HepG2 (cell line): ENCODE measurements around the gene MIF4GD. TPM values are rescaled to one million over a fixed set of nuclear protein-coding genes. Genes with fewer than 3 reads are reported as not detected.

ENCODE experiments used
- AGO2 ChIP-seq: fragments of 200-400 bp; formaldehyde crosslinking; optimal IDR thresholded peaks from 2 replicates; pipeline ENCODE3; 2017; ENCODE audit warnings: mild to moderate bottlenecking, low read depth, low read length, moderate library complexity
- CEBPB ChIP-seq: IDR thresholded peaks from 2 replicates; pipeline ENCODE4 v1.6.1; 2011; ENCODE audit warnings: low read depth, low read length, improper control_type of control experiment, borderline replicate concordance
- CENPX ChIP-seq: sonication (generic); formaldehyde crosslinking; IDR thresholded peaks from 2 replicates; pipeline ENCODE4 v1.9.0; 2021; ENCODE audit warnings: mild to moderate bottlenecking, missing genetic modification reagents, moderate library complexity
- FOSL1 ChIP-seq: sonication (generic); formaldehyde crosslinking; IDR thresholded peaks from 2 replicates; pipeline ENCODE4 v1.9.0; 2021; ENCODE audit warnings: missing genetic modification reagents, borderline replicate concordance
- HMG20B ChIP-seq: conservative IDR thresholded peaks from 2 replicates; pipeline ENCODE4 v1.6.1; 2016; ENCODE audit warnings: missing genetic modification reagents, missing compliant biosample characterization
- ZNF720 ChIP-seq: sonication (generic); formaldehyde crosslinking; IDR thresholded peaks from 2 replicates; pipeline ENCODE4 v1.4.0; 2020; ENCODE audit warnings: missing genetic modification reagents
- ZNF879 ChIP-seq: sonication (generic); formaldehyde crosslinking; IDR thresholded peaks from 2 replicates; pipeline ENCODE4 v1.8.1; 2023; ENCODE audit warnings: missing genetic modification reagents
- polyA plus RNA-seq, 8 experiments: library from polyadenylated mRNA; depleted of rRNA in 3 of 8; stranded (reverse) in 7 of 8; unstranded in 1 of 8; fragments of >200 nt; fragmentation: Illumina TruSeq in 4 of 8; extraction: Trizol in 4 of 8; gene quantifications; 2 replicates each; pipeline versions ENCODE4 v1.2.1 to v1.2.3, GENCODE V29; 2011 to 2016; ENCODE audit warnings: low read depth in 4 of 8, missing spikeins in 1 of 8, mixed read lengths in 1 of 8; ENCODE audit not compliant: insufficient read depth in 1 of 8
- total RNA-seq, 5 experiments: library from RNA; depleted of rRNA; stranded (reverse); fragments of >200 nt; fragmentation: Illumina TruSeq; extraction: Trizol; gene quantifications; 2 replicates each; pipeline ENCODE4 v1.2.3, GENCODE V29; 2016; ENCODE audit warnings: low read depth in 1 of 5
- TF ChIP-seq, protein P1 (sequence below), 2 experiments: sonication (generic) in 1 of 2; formaldehyde crosslinking in 1 of 2; IDR thresholded peaks; 2 replicates each; pipeline versions ENCODE4 v1.6.1 to v1.9.0; 2014 to 2022; ENCODE audit warnings: antibody characterized with exemption in 1 of 2, borderline replicate concordance in 1 of 2, inconsistent platforms in 1 of 2, low read depth in 1 of 2, missing genetic modification reagents in 1 of 2
- TF ChIP-seq, protein P2 (sequence below): sonication (generic); formaldehyde crosslinking; IDR thresholded peaks from 2 replicates; pipeline ENCODE4 v1.5.0; 2020; ENCODE audit warnings: mild to moderate bottlenecking, missing genetic modification reagents
- TF ChIP-seq, protein P3 (sequence below): sonication (generic); formaldehyde crosslinking; IDR thresholded peaks from 2 replicates; pipeline ENCODE4 v1.4.0; 2020; ENCODE audit warnings: missing genetic modification reagents
- TF ChIP-seq, protein P4 (sequence below): sonication (generic); formaldehyde crosslinking; IDR thresholded peaks from 2 replicates; pipeline ENCODE4 v1.4.0; 2020; ENCODE audit warnings: missing genetic modification reagents; ENCODE audit errors: not compliant biosample characterization
- TF ChIP-seq, protein P5 (sequence below): sonication (generic); formaldehyde crosslinking; IDR thresholded peaks from 2 replicates; pipeline ENCODE4 v1.5.0; 2020; ENCODE audit warnings: missing genetic modification reagents
- TF ChIP-seq, protein P6 (sequence below): sonication (generic); formaldehyde crosslinking; conservative IDR thresholded peaks from 2 replicates; pipeline ENCODE4 v1.8.1; 2023; ENCODE audit warnings: missing genetic modification reagents

Gene MIF4GD
- total and polyA plus RNA-seq, 2 of the 13 experiments (the other 11 are each of a cell fraction or from before 2014, with no cell fraction given) = 14.0 to 28.0 TPM

DNA sequence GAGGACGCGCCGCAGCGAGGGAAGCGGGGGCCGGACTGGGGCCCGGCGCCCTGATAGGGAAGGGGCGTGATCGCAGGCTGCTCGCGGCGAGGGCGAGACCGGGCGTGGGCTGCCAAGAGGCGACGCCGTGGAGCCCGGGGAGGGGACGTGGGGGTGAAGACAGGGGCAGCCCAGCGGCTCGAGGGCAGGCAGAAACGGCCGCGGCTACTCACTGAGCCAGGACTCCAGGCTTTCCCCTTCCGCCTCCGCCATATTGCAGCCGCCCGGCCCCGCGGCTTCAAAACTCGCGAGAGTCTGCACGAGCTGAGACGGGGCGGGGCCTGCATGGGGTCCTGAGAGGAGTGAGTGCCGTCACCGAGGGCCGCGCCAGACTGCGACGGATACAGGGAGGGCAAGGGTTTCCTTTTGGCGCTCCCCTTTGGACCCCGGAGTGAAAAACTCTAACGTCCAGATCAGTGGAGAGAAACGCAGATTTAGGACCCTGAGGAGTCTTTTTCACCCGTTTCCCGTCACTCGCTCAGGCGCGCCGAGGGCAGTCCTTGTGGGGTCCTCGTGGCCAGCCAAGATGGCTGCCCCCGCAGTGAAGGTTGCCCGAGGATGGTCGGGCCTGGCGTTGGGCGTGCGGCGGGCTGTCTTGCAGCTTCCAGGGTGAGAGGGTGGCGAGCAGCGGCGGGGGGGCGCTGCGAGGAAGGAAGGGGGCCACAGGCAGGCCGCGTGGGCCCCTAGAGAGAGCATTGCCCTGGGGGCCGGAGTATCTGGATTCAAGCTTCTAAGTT, 9.5 kb downstream of the MIF4GD start, which contains the start of the genes GGA3 and MRPS7 (continued):
- TF ChIP-seq, protein P1, sequence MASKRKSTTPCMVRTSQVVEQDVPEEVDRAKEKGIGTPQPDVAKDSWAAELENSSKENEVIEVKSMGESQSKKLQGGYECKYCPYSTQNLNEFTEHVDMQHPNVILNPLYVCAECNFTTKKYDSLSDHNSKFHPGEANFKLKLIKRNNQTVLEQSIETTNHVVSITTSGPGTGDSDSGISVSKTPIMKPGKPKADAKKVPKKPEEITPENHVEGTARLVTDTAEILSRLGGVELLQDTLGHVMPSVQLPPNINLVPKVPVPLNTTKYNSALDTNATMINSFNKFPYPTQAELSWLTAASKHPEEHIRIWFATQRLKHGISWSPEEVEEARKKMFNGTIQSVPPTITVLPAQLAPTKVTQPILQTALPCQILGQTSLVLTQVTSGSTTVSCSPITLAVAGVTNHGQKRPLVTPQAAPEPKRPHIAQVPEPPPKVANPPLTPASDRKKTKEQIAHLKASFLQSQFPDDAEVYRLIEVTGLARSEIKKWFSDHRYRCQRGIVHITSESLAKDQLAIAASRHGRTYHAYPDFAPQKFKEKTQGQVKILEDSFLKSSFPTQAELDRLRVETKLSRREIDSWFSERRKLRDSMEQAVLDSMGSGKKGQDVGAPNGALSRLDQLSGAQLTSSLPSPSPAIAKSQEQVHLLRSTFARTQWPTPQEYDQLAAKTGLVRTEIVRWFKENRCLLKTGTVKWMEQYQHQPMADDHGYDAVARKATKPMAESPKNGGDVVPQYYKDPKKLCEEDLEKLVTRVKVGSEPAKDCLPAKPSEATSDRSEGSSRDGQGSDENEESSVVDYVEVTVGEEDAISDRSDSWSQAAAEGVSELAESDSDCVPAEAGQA (IDR thresholded peaks at IDR 0.05; ENCODE audit: low read depth) = peak; percentile 40; the same call in 1 of the 2 replicates
- TF ChIP-seq, protein P1 (CRISPR knock-in tag; IDR thresholded peaks at IDR 0.05; ENCODE audit: borderline replicate concordance) = no peak; the same call in 1 of the 2 replicates
- peak; percentile 77 for TF ChIP-seq AGO2
- peak; percentile 86; the same call in 1 of the 2 replicates for TF ChIP-seq ZNF879 (CRISPR knock-in tag)
- no peak; the same call in 1 of the 2 replicates for TF ChIP-seq HMG20B (CRISPR knock-in tag)
- no peak; the same call in 1 of the 2 replicates for TF ChIP-seq FOSL1
- TF ChIP-seq, protein P2, sequence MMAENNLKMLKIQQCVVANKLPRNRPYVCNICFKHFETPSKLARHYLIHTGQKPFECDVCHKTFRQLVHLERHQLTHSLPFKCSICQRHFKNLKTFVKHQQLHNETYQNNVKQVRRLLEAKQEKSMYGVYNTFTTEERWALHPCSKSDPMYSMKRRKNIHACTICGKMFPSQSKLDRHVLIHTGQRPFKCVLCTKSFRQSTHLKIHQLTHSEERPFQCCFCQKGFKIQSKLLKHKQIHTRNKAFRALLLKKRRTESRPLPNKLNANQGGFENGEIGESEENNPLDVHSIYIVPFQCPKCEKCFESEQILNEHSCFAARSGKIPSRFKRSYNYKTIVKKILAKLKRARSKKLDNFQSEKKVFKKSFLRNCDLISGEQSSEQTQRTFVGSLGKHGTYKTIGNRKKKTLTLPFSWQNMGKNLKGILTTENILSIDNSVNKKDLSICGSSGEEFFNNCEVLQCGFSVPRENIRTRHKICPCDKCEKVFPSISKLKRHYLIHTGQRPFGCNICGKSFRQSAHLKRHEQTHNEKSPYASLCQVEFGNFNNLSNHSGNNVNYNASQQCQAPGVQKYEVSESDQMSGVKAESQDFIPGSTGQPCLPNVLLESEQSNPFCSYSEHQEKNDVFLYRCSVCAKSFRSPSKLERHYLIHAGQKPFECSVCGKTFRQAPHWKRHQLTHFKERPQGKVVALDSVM (CRISPR knock-in tag) = 0 out of 2 replicates have a peak, but pooled peaks have one; percentile 9
- TF ChIP-seq, protein P3, sequence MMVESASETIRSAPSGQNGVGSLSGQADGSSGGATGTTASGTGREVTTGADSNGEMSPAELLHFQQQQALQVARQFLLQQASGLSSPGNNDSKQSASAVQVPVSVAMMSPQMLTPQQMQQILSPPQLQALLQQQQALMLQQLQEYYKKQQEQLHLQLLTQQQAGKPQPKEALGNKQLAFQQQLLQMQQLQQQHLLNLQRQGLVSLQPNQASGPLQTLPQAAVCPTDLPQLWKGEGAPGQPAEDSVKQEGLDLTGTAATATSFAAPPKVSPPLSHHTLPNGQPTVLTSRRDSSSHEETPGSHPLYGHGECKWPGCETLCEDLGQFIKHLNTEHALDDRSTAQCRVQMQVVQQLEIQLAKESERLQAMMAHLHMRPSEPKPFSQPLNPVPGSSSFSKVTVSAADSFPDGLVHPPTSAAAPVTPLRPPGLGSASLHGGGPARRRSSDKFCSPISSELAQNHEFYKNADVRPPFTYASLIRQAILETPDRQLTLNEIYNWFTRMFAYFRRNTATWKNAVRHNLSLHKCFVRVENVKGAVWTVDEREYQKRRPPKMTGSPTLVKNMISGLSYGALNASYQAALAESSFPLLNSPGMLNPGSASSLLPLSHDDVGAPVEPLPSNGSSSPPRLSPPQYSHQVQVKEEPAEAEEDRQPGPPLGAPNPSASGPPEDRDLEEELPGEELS = peak; percentile 40; the same call in 1 of the 2 replicates
- TF ChIP-seq, protein P4, sequence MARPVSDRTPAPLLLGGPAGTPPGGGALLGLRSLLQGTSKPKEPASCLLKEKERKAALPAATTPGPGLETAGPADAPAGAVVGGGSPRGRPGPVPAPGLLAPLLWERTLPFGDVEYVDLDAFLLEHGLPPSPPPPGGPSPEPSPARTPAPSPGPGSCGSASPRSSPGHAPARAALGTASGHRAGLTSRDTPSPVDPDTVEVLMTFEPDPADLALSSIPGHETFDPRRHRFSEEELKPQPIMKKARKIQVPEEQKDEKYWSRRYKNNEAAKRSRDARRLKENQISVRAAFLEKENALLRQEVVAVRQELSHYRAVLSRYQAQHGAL (CRISPR knock-in tag) = no peak
- no peak for TF ChIP-seq CEBPB
- TF ChIP-seq CENPX (CRISPR knock-in tag) = no peak
- TF ChIP-seq, protein P5, sequence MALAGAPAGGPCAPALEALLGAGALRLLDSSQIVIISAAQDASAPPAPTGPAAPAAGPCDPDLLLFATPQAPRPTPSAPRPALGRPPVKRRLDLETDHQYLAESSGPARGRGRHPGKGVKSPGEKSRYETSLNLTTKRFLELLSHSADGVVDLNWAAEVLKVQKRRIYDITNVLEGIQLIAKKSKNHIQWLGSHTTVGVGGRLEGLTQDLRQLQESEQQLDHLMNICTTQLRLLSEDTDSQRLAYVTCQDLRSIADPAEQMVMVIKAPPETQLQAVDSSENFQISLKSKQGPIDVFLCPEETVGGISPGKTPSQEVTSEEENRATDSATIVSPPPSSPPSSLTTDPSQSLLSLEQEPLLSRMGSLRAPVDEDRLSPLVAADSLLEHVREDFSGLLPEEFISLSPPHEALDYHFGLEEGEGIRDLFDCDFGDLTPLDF (CRISPR knock-in tag) = no peak
- TF ChIP-seq, protein P6, sequence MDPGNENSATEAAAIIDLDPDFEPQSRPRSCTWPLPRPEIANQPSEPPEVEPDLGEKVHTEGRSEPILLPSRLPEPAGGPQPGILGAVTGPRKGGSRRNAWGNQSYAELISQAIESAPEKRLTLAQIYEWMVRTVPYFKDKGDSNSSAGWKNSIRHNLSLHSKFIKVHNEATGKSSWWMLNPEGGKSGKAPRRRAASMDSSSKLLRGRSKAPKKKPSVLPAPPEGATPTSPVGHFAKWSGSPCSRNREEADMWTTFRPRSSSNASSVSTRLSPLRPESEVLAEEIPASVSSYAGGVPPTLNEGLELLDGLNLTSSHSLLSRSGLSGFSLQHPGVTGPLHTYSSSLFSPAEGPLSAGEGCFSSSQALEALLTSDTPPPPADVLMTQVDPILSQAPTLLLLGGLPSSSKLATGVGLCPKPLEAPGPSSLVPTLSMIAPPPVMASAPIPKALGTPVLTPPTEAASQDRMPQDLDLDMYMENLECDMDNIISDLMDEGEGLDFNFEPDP (CRISPR knock-in tag) = no peak
- TF ChIP-seq ZNF720 (CRISPR knock-in tag) = no peak
